H7 (cell line): ENCODE data around the gene ALK. TPM values are rescaled to one million over a fixed set of nuclear protein-coding genes. Genes with fewer than 3 reads are reported as not detected.
A peak's percentile ranks its signal among the peaks of the same experiment; 100 is the strongest.

ENCODE experiments used
- DNase-seq: peaks from one replicate; pipeline ENCODE4 v3.0.0; 2012
- H3K27me3 ChIP-seq: 2 replicates; pipeline ENCODE4 v1.6.0; 2011; ENCODE audit warnings: mild to moderate bottlenecking, low read length; ENCODE audit not compliant: control insufficient read depth, insufficient read depth
- H3K36me3 ChIP-seq: replicated peaks from 2 replicates; pipeline ENCODE4 v1.5.1; 2011; ENCODE audit warnings: low read length; ENCODE audit not compliant: control insufficient read depth, insufficient read depth
- H3K4me3 ChIP-seq: 2 replicates; pipeline ENCODE4 v1.5.1; 2011; ENCODE audit warnings: low read depth, mild to moderate bottlenecking, control low read depth, low read length, moderate library complexity; ENCODE audit not compliant: insufficient read depth
- total RNA-seq: library from RNA; depleted of rRNA; stranded (reverse); fragments of >200 nt; shearing (Covaris generic); gene quantifications from 2 replicates; pipeline ENCODE4 v1.2.3, GENCODE V29; 2014

The ALK gene
- total RNA-seq, 1 experiment from 2014 or later = 0.21 TPM

DNA sequence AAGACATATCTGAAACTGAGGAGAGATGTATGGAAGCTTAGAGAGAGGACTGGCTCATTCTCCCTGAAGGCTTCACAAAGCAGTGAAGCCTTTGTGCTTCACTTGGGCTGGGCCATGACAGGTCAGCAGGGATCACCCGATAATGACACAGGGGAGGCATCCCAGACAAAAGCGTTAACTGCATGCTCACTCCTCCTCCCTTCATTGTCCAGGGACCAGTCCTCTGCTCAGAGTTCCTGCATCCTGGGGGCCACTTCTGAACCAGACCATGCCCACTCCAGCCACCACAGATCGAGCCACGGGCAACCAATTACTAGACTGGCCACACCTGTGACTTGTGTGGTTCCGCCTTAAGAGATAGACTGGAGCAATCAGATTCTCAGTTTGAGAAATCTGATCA, 570.1 kb downstream of the ALK start:
- DNase-seq = no peak
- Histone ChIP-seq H3K4me3 (no peak overlapping the region), H3K36me3 (no peaks in the 10 kb centered on the region), H3K27me3 (no peaks in the 10 kb centered on the region; the same call in 1 of the 2 replicates)

DNA sequence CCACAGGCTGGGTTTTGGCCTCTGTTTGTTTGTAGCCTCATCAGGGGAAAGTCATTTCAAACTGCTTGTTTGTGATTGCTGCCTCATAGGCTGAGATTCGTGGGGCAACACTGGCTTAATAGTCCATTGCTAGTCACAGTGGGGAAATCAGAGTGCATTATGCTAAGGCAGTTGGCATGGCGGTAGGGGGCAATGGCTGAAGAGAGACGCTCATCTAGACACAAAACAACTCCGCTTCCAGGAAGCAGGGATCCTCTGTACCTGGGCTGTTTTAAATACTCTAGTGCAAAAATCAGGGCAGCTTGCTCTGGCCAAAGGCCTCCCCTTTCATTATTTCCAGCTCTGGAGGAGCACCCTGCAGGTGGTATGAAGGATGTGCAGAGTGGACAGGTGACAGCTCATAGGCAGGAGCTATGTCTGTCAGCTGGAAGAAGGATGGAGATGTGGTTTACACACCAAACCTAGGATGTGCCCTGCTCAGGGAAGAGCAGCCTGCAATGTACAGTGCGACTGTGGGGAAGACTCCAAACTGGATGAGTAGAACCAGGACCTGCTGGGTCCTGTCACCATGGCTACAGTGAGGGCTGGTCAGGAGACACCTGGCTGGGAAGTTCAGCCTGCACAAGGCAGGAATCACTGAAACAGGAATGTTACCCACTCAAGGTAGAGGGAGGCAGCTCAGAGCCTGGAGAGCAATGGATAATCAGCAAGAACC, 571.9 kb downstream of the ALK start:
- Histone ChIP-seq H3K4me3 (no peak overlapping the region), H3K27me3 (no peaks in the 10 kb centered on the region; the same call in 1 of the 2 replicates), H3K36me3 (no peaks in the 10 kb centered on the region)
- DNase-seq = no peak

DNA sequence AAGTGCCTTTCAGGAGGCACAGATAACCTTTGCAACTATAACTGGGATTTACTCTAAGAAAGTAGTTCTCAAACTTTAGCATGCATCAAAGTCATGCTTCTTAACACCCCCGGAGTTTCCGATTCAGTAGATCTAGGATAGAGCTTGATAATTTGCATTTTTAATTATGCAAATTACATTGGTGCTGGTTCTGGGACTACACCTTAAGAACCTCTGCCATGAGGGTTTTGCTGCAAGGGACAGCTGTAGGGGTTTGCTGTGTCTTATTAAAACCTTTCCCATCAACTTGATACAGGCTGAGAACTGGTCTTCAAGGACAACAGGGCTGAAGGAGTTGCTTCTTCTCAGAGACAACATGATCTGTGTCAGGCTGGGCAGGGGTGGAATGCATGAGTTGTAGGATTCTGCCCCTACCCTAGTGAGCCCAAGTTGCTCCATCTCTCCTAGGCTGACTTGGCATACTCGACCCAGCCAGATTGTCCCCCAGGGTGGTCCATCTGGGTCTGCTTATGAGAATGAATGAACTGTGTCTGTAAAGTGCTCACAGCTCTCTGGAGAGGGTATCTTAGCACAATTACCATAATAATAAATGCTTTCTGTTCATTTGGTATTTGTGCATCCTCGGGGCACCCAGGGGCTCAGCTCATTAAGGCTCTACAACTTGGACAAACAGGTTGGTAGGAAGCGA, 573.5 kb downstream of the ALK start:
- no peaks in the 10 kb centered on the region for H3K36me3 ChIP-seq
- no peaks in the 10 kb centered on the region for H3K27me3 ChIP-seq
- no peak for DNase-seq
- no peak overlapping the region for H3K4me3 ChIP-seq

DNA sequence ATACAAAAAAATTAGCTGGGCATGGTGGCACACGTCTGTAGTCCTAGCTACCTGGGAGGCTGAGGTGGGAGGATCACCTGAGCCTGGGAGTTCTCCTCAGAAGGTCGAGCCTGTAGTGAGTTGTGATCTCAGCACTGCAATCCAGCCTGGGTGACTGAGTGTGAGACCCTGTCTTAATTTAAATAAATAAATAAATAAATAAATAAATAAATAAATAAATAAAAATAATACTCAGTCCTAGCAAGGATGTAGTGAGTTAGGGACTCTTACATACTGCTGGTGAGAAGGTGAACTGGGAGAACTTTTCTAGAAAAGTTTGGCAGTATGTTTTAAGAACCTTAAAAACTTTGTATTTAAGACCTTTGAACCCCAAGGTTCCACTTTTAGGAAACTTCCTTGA, 576.1 kb downstream of the ALK start:
- no peak for DNase-seq
- no peaks in the 10 kb centered on the region for H3K36me3 ChIP-seq
- H3K27me3 ChIP-seq = no peaks in the 10 kb centered on the region
- no peak overlapping the region for H3K4me3 ChIP-seq

DNA sequence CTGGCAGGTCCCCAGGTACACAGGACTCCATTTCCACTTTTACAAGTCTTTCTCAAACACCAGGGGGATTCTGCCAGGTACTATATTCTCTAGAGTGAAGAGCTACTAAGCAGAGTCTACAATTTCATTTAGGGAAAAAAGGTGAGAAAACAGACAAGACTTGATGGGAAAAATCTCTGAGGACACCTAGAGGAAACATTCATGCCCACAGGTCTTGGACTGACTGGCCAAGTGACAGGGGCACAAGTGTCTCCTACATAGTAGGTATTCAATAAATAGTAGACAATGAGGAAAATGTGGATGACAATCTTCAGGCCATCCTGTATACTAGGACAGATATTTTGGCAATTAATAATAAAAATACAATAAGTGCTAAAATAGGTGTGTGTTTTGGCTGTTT, 577.6 kb downstream of the ALK start:
- no peaks in the 10 kb centered on the region for H3K36me3 ChIP-seq
- no peak overlapping the region for H3K4me3 ChIP-seq
- no peaks in the 10 kb centered on the region for H3K27me3 ChIP-seq
- peak; percentile 32 for DNase-seq

DNA sequence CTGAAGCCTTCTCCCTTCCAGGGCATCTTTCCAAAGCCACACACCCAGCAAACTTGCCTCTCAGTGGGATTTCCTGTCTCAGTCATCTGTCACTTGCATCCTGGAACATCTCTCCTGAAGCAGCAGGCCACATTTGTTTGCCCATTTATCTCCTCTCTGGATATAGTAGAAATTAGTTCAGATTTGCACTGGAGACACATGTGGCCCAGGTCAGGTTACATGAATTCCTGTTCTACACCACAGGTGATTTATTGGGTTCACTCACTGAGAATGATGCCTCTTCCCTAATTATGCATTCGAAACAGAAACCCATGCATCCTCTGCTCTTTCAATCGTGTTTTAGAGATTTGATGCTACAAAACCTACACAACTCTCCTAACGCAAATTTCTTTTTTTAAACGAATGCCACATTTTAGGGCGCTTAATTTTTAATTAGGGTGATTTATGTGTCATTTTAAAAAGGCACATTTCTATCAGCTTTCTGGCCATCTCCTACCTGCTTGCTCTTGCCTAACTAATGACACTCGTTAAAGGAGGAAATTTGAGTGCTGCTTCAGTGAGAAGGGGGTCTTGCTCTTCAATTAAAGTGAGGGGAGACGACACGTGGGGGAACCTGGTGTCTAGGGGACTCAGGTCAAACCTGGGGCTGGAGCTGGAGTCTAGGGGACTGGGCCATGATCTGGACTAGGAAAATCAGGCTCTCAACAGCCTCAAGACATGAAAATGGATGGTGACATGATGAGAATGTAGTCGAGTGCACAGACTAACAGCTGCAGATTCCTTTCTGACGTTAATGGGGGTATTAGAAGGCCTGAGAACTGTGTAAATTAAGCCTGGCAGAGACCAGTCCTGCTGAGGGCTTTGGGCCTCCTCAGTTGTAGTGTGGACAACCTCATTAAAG, 584.8 kb downstream of the ALK start:
- no peak for DNase-seq
- Histone ChIP-seq H3K36me3 (no peaks in the 10 kb centered on the region), H3K27me3 (no peaks in the 10 kb centered on the region), H3K4me3 (no peak overlapping the region)

DNA sequence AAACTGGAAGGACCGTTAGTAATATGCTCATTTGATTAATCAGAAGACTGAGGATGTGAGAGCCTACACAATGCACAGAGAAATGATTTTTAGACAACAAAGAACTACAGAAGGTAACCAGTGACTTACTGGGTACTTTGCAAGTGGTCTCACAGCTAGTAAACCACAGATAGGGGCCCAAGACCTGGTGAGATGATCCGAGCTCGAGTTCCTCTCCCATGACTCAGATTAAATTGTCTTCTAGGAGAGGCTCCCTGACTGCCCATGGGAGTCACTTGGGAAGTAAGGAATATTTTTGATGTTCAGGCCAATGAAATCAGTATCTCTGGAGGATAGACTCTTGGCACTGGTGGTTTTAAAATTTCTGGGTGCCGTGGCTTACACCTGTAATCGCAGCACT, 586.0 kb downstream of the ALK start:
- no peak overlapping the region for H3K4me3 ChIP-seq
- no peaks in the 10 kb centered on the region for H3K27me3 ChIP-seq
- no peak for DNase-seq
- H3K36me3 ChIP-seq = no peaks in the 10 kb centered on the region

DNA sequence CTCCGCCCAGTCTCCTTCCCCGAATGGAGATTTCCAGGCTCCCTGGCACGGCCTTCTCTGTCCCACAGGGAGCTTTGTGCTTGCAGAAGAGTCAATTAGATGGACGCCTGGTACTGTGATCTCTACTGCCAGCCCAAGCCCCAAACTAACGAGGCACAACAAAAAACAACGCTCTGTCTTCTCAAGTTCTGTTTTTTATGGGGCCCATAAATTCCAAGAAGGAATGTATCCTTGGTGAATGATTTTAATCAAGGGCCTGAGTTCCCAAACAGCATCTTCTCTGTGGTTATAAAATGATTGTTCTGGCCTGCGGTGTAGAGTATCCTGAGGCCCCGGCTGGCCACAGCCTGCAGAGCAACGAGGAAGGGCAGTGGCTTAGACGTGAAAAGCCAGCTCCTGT, 586.7 kb downstream of the ALK start:
- H3K4me3 ChIP-seq = no peak overlapping the region

DNA sequence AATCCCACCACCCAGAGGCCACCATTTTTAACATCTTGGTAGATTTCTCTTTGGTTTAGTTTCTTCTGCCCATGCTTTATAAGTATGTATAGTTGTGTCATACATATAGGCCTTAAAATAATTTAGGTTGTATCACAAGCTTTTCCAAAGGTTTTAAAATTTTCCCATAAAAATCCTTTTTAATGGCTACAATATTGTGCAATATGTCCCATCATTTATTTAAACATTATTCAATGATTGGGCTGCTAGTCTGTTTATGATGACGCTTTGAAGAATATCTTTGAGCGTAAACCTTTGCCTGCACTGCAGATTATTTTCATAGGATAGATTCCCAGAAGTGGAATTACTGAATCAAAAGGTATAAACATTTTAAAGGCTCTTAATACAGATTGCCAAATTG, 588.8 kb downstream of the ALK start:
- no peaks in the 10 kb centered on the region for H3K27me3 ChIP-seq
- no peaks in the 10 kb centered on the region for H3K36me3 ChIP-seq
- no peak overlapping the region for H3K4me3 ChIP-seq
- no peak for DNase-seq

More for the DNA sequence above, 586.7 kb downstream of the ALK start:
- no peak for DNase-seq
- Histone ChIP-seq H3K27me3 (no peaks in the 10 kb centered on the region), H3K36me3 (no peaks in the 10 kb centered on the region)

DNA sequence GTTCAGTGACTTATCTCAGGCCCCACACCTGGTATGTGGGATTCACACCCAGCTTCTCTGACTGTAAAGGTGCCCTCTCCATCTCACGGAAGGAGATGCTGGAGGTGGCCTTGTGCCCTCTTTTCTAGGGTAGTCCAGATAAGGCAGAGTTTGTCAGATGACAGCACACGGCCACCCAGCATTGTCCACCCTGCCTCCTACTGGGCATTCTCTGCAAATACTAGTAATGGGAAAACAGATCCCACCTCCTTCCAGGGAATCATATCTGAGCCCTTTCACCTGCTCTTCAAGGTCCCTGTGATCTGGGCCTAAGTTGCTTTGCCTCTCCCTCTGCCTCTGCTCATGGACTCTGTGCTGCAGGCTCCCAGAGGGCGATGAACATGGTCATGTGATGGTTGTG, 591.5 kb downstream of the ALK start:
- Histone ChIP-seq H3K27me3 (no peaks in the 10 kb centered on the region), H3K36me3 (no peaks in the 10 kb centered on the region), H3K4me3 (no peak overlapping the region)
- DNase-seq = peak; percentile 45

DNA sequence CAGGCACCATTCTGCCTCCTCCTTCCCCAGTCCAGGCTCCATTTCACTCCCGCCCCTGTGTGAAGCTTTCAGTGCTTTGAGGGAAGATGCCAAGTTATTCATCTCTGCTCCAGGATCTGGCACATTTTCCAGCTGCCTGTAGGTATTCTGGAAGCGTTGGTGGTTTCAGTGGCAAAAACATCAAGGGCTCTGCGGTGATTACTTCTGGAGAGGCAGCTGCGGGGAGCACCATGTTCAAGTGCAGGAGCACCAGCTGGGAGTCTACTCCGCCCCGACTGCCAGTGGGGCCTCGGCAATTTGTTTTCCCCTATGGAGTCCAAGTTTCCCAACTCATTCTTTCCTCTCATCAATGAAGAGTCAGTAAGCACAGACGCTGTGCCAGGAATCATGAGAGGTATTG, 594.5 kb downstream of the ALK start:
- DNase-seq = no peak

DNA sequence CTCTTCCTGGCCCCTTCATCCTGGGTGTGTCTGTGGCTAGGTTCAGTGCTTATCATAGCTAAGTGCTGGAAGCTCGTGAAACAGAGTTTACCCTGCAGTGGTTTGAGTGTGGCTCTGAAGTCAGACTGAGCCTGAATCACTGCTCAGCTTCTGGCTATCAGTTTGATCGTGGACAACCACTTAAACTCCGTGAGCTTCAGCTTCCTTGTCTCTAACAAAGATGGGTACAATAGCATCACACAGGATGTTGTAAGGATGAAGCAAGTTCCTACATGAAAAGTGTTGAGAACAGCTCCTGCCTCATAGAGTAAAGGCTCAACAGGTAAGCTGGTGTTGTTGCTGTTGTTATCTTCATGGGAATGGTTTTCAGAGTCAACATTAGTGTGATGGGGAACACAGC, 595.8 kb downstream of the ALK start:
- no peaks in the 10 kb centered on the region for H3K36me3 ChIP-seq
- no peak for DNase-seq
- no peak overlapping the region for H3K4me3 ChIP-seq
- no peaks in the 10 kb centered on the region for H3K27me3 ChIP-seq

More for the DNA sequence above, 594.5 kb downstream of the ALK start:
- no peaks in the 10 kb centered on the region for H3K27me3 ChIP-seq
- H3K36me3 ChIP-seq = no peaks in the 10 kb centered on the region
- H3K4me3 ChIP-seq = no peak overlapping the region

DNA sequence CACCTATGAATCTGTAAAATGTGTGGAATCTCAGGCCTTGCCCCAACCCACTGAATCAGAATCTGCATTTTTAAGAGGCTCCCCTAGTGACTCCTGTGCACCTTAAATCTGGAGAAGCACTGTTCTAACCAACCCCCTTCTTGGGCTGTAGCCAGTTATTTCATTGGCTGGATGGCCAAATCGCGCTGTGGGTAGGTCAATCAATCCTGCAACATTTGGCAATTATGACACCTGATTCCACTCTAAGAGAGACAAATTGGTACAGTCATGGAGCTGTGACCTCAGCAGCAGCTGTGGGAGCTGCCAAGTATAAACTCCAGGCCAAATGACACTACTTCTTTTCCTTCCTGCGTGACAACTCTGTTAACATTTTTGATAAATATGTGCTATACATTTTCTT, 597.4 kb downstream of the ALK start:
- no peak for DNase-seq
- Histone ChIP-seq H3K4me3 (no peak overlapping the region), H3K27me3 (no peaks in the 10 kb centered on the region), H3K36me3 (no peaks in the 10 kb centered on the region)

DNA sequence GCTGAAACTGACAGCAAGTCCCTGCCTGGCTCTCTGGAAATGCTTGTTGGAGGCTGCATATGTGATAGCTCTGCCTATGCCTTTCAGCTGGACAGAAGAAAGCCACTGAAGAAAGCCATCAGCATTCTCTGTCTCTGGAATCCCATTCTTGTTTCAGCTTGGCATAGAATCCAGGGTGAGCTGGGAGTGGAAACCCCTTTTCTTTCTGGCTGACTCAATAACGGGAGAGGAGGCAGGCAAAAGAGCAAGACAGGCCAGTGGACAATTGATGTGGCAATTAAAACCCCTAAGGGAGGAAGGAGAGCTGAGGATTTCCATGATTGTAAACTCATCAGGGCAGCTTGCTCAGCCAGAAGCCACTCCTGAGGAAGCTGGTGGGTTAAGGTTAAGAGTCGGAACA, 598.1 kb downstream of the ALK start:
- no peaks in the 10 kb centered on the region for H3K27me3 ChIP-seq
- no peak overlapping the region for H3K4me3 ChIP-seq
- no peak for DNase-seq

DNA sequence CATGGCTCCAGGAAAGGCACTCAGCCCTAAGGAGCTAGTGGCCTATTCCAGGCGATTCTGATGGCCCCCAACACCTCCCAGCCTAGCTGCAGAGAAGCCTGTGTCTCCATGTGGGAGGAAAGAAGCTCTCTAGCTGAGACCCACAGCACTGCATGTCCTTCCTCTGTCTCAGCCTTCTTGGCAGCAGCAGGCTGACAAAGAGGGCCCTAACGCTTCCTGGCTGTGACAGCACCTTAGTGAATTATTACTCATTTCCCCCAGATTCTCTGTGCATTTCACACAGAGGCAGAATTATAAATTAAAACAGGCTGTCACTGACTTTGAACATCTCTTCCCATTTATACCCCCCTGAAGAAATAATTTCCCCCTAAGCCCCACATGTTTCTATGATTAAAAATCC, 599.4 kb downstream of the ALK start:
- no peaks in the 10 kb centered on the region for H3K36me3 ChIP-seq
- no peak overlapping the region for H3K4me3 ChIP-seq
- no peaks in the 10 kb centered on the region for H3K27me3 ChIP-seq
- no peak for DNase-seq

More for the DNA sequence above, 598.1 kb downstream of the ALK start:
- no peaks in the 10 kb centered on the region for H3K36me3 ChIP-seq
